WTC11 (cell line): Measurements from ENCODE around the gene DDX20. TPM values are rescaled to one million over a fixed set of nuclear protein-coding genes. Genes with fewer than 3 reads are reported as not detected.

Experiments
- ATAC-seq: fragments of 200-7000 bp; cut with Tn5 transposase; 2 replicates; pipeline ENCODE4 v1.10.0; 2021; ENCODE audit warnings: mild to moderate bottlenecking, moderate library complexity
- CTCF ChIA-PET: fragments of 300-600 bp; sonication (Branson Sonifier 250); formaldehyde crosslinking; loops from one replicate; lab custom pipeline; 2021; ENCODE audit warnings: antibody characterized with exemption; lab: Charles Lee
- POLR2A ChIA-PET: fragments of 350-600 bp; sonication (Branson Sonifier 250); formaldehyde crosslinking; loops from one replicate; lab custom pipeline; 2021; ENCODE audit warnings: antibody characterized with exemption; lab: Charles Lee
- DNase-seq: peaks from one replicate; pipeline ENCODE4 v3.0.0; 2021; ENCODE audit warnings: low spot score
- H3K27ac Mint-ChIP-seq: 2 replicates; pipeline ENCODE4 v1.8.0; 2021; ENCODE audit warnings: mixed read lengths
- H3K27me3 Mint-ChIP-seq: 2 replicates; pipeline ENCODE4 v1.8.0; 2021; ENCODE audit warnings: low read depth, mild to moderate bottlenecking, moderate library complexity, mixed read lengths
- H3K36me3 Mint-ChIP-seq: 2 replicates; pipeline ENCODE4 v1.8.0; 2021; ENCODE audit warnings: mixed read lengths
- H3K4me1 Mint-ChIP-seq: 2 replicates; pipeline ENCODE4 v1.8.0; 2022; ENCODE audit warnings: mixed read lengths
- H3K4me3 Mint-ChIP-seq: 2 replicates; pipeline ENCODE4 v1.8.0; 2021; ENCODE audit warnings: mild to moderate bottlenecking, moderate library complexity, mixed read lengths
- H3K9me3 Mint-ChIP-seq: 2 replicates; pipeline ENCODE4 v1.8.0; 2021; ENCODE audit warnings: mixed read lengths
- ATF3 ChIP-seq: sonication (generic); formaldehyde crosslinking; conservative IDR thresholded peaks from 2 replicates; pipeline ENCODE4 v1.8.1; 2022; ENCODE audit warnings: mild to moderate bottlenecking, missing genetic modification reagents
- CREM ChIP-seq: sonication (generic); formaldehyde crosslinking; IDR thresholded peaks from 2 replicates; pipeline ENCODE4 v1.8.1; 2022; ENCODE audit warnings: mild to moderate bottlenecking, missing genetic modification reagents, moderate library complexity
- E2F5 ChIP-seq: sonication (generic); formaldehyde crosslinking; IDR thresholded peaks from 2 replicates; pipeline ENCODE4 v1.8.1; 2022; ENCODE audit warnings: mild to moderate bottlenecking, moderate library complexity, missing genetic modification reagents
- ELF4 ChIP-seq: sonication (generic); formaldehyde crosslinking; IDR thresholded peaks from 2 replicates; pipeline ENCODE4 v1.8.1; 2022; ENCODE audit warnings: low read depth, mild to moderate bottlenecking, moderate library complexity, missing genetic modification reagents
- EMX1 ChIP-seq: fragments of 250-450 bp; sonication (Bioruptor Pico); IDR thresholded peaks from 2 replicates; pipeline ENCODE4 v1.8.0; 2021; ENCODE audit warnings: mild to moderate bottlenecking
- FOXJ3 ChIP-seq: sonication (generic); formaldehyde crosslinking; IDR thresholded peaks from 2 replicates; pipeline ENCODE4 v1.9.0; 2021; ENCODE audit warnings: missing genetic modification reagents, mild to moderate bottlenecking, borderline replicate concordance
- FOXK1 ChIP-seq: sonication (generic); formaldehyde crosslinking; IDR thresholded peaks from 2 replicates; pipeline ENCODE4 v1.8.0; 2022; ENCODE audit warnings: mild to moderate bottlenecking, moderate library complexity, missing genetic modification reagents
- FOXP4 ChIP-seq: sonication (generic); formaldehyde crosslinking; IDR thresholded peaks from 2 replicates; pipeline ENCODE4 v1.8.0; 2022; ENCODE audit warnings: mild to moderate bottlenecking, missing genetic modification reagents
- IRF1 ChIP-seq: sonication (generic); formaldehyde crosslinking; IDR thresholded peaks from 2 replicates; pipeline ENCODE4 v1.8.0; 2023; ENCODE audit warnings: missing genetic modification reagents
- JUN ChIP-seq: sonication (generic); formaldehyde crosslinking; IDR thresholded peaks from 2 replicates; pipeline ENCODE4 v1.8.0; 2023; ENCODE audit warnings: mild to moderate bottlenecking, missing genetic modification reagents
- MLX ChIP-seq: sonication (generic); formaldehyde crosslinking; IDR thresholded peaks from 2 replicates; pipeline ENCODE4 v1.8.1; 2023; ENCODE audit warnings: mild to moderate bottlenecking, missing genetic modification reagents, moderate library complexity
- NFATC4 ChIP-seq: fragments of 250-450 bp; sonication (Bioruptor Pico); IDR thresholded peaks from 2 replicates; pipeline ENCODE4 v1.9.0; 2021; ENCODE audit warnings: mild to moderate bottlenecking
- NFYB ChIP-seq: sonication (generic); formaldehyde crosslinking; conservative IDR thresholded peaks from 2 replicates; pipeline ENCODE4 v1.8.0; 2022; ENCODE audit warnings: low read depth, missing genetic modification reagents
- PRDM15 ChIP-seq: sonication (generic); formaldehyde crosslinking; IDR thresholded peaks from 2 replicates; pipeline ENCODE4 v1.8.0; 2022; ENCODE audit warnings: missing genetic modification reagents
- PREB ChIP-seq: sonication (generic); formaldehyde crosslinking; IDR thresholded peaks from 2 replicates; pipeline ENCODE4 v1.8.1; 2022; ENCODE audit warnings: mild to moderate bottlenecking, missing genetic modification reagents, moderate library complexity, borderline replicate concordance
- SMAD4 ChIP-seq: sonication (generic); formaldehyde crosslinking; IDR thresholded peaks from 2 replicates; pipeline ENCODE4 v1.8.0; 2022; ENCODE audit warnings: mild to moderate bottlenecking, missing genetic modification reagents
- TP53 ChIP-seq: sonication (generic); formaldehyde crosslinking; IDR thresholded peaks from 2 replicates; pipeline ENCODE4 v1.8.1; 2023; ENCODE audit warnings: mild to moderate bottlenecking, missing genetic modification reagents
- USF1 ChIP-seq: sonication (generic); formaldehyde crosslinking; IDR thresholded peaks from 2 replicates; pipeline ENCODE4 v1.8.0; 2022; ENCODE audit warnings: mild to moderate bottlenecking, missing genetic modification reagents
- ZBTB43 ChIP-seq: sonication (generic); formaldehyde crosslinking; IDR thresholded peaks from 2 replicates; pipeline ENCODE4 v1.8.1; 2023; ENCODE audit warnings: mild to moderate bottlenecking, missing genetic modification reagents
- ZNF232 ChIP-seq: sonication (generic); formaldehyde crosslinking; IDR thresholded peaks from 2 replicates; pipeline ENCODE4 v1.8.0; 2022; ENCODE audit warnings: mild to moderate bottlenecking, missing genetic modification reagents
- ZNF396 ChIP-seq: fragments of 250-450 bp; sonication (Bioruptor Pico); IDR thresholded peaks from 2 replicates; pipeline ENCODE4 v1.8.0; 2021; ENCODE audit warnings: mild to moderate bottlenecking, moderate library complexity, borderline replicate concordance
- ZNF416 ChIP-seq: fragments of 250-450 bp; sonication (Bioruptor Pico); IDR thresholded peaks from 2 replicates; pipeline ENCODE4 v1.9.0; 2021; ENCODE audit warnings: mild to moderate bottlenecking, inconsistent platforms
- ZSCAN18 ChIP-seq: fragments of 250-450 bp; sonication (Bioruptor Pico); IDR thresholded peaks from 2 replicates; pipeline ENCODE4 v2.1.2; 2022; ENCODE audit warnings: mild to moderate bottlenecking, moderate library complexity
- total RNA-seq: library from RNA; stranded (reverse); gene quantifications from 3 replicates; pipeline ENCODE4 v1.2.3, GENCODE V29; 2021

Gene DDX20
- total RNA-seq, 1 experiment from 2014 or later, result 19.3 TPM

- TF ChIP-seq FOXK1 (CRISPR knock-in tag) (no peak), TP53 (CRISPR knock-in tag) (no peak), PRDM15 (CRISPR knock-in tag) (no peak), ZNF396 (CRISPR knock-in tag) (no peak), PREB (CRISPR knock-in tag) (no peak), SMAD4 (CRISPR knock-in tag) (no peak)
Observed at GRCh38 chr1:111734856-111735255, 20.8 kb upstream of the DDX20 start (continued).

- Mint-ChIP-seq H3K27ac (no peak overlapping the region), H3K9me3 (no peaks in the 10 kb centered on the region), H3K4me1 (peaks cover 21% of the 10 kb centered on the region), H3K36me3 (no peaks in the 10 kb centered on the region; the same call in none of the 2 replicates), H3K27me3 (no peaks in the 10 kb centered on the region), H3K4me3 (no peak overlapping the region)
- ATAC-seq, result no peak
- no peak for DNase-seq
- POLR2A ChIA-PET, result interaction anchor here (2.0 kb wide), 1 partner anchor 20 kb away, joined by 6 read pairs; no protein-coding TSS in a partner anchor
- CTCF ChIA-PET, result interaction anchor here (1.2 to 7.7 kb wide), 6 partner anchors 10 to 634 kb away, joined by 3 to 78 read pairs (median 19); no protein-coding TSS in a partner anchor
- TF ChIP-seq USF1 (CRISPR knock-in tag), result no peak
- no peak for TF ChIP-seq ATF3 (CRISPR knock-in tag)
- no peak for TF ChIP-seq ZBTB43 (CRISPR knock-in tag)
- TF ChIP-seq NFYB (CRISPR knock-in tag), result no peak
- TF ChIP-seq EMX1 (CRISPR knock-in tag), result no peak
- no peak for TF ChIP-seq NFATC4
- no peak for TF ChIP-seq IRF1
- no peak for TF ChIP-seq FOXK1 (CRISPR knock-in tag)
- no peak for TF ChIP-seq ZSCAN18 (CRISPR knock-in tag)
- no peak for TF ChIP-seq CREM (CRISPR knock-in tag)
- TF ChIP-seq E2F5, result no peak
- no peak for TF ChIP-seq ZNF232 (CRISPR knock-in tag)
- no peak for TF ChIP-seq ZNF416 (CRISPR knock-in tag)
- TF ChIP-seq MLX, result no peak
- no peak for TF ChIP-seq FOXP4 (CRISPR knock-in tag)
- no peak for TF ChIP-seq JUN (CRISPR knock-in tag)
- TF ChIP-seq ELF4 (CRISPR knock-in tag), result no peak
- no peak for TF ChIP-seq FOXJ3 (CRISPR knock-in tag)
- no peak for TF ChIP-seq ZNF396 (CRISPR knock-in tag)
Observed at GRCh38 chr1:111735321-111735720, 20.4 kb upstream of the DDX20 start.
